ENCODE measurements around the gene BMP7. TPM values are rescaled to one million over a fixed set of nuclear protein-coding genes. Genes with fewer than 3 reads are reported as not detected.
A peak's percentile ranks its signal among the peaks of the same experiment; 100 is the strongest.

The BMP7 gene
- total and polyA plus RNA-seq, 2 of the 8 experiments (the other 6 are each of a cell fraction or from before 2014, with no cell fraction given) = 9.2 to 14.7 TPM

DNA sequence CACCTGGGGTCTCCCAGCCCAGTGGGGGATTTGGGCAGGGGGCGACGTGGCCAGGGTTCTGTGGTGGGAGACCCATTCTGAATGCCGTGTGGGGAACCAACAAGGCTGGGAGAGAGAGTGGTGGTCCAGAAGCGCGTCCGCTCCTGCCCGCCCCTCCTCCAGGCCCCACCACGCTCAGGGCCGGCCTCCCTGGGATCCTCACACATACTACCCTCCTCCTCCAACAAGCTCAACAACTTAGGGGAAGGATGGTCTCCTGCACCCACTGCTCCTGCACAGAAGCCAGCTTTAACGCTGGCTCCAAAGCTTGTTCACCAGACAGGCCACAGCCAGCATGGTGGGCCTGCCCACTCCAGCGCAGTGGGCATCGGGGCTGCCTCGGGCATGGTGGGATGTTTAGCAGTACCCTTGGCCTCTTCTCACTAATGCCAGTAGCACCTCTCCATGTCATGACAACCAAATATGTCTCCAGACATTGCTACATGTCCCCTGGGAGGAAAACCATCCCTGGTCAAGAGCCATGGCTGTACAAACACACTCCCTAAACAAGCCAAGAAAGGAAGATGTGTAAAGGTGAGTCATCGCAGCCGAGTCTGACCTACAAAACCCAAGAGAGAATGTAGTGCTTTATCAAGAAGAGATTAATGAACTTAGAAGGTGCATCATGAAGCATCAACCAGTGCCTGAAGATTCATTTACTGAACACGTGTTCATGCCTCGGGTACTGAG, 75.7 kb downstream of the BMP7 start:
- no peaks in the 10 kb centered on the region for H3K23me2 ChIP-seq (ENCODE audit: low read depth, low read length)
- no peak overlapping the region for H2BK20ac ChIP-seq (ENCODE audit: low read length)
- POLR2A ChIA-PET (ENCODE audit: partially characterized antibody) = no interaction called here
- no peaks in the 10 kb centered on the region for H3K79me1 ChIP-seq (ENCODE audit: low read depth, low read length)
- 94% methylated on average over 14 of the region's 17 CpGs; no CpG with 5 or more reads in 1 of the 2 experiments for WGBS, 2 experiments (ENCODE audit: extremely low coverage in 1 of 2, insufficient coverage in 1 of 2, insufficient read length in 1 of 2, insufficient replicate concordance in 2 of 2, low coverage in 1 of 2, low lambda C conversion rate in 2 of 2, missing lambda C conversion rate in 1 of 2)
- no peaks in the 10 kb centered on the region for H3K4me1 ChIP-seq (replicated peaks in 1 of 4; ENCODE audit: control insufficient read depth in 3 of 4, insufficient read depth in 4 of 4, low read length in 3 of 4)
- CTCF ChIA-PET (ENCODE audit: partially characterized antibody) = interaction anchor here (0.6 to 2.1 kb wide), 5 partner anchors 9 to 156 kb away, joined by 3 to 6 read pairs (median 5); no protein-coding TSS in a partner anchor
- no peak overlapping the region for H2AFZ ChIP-seq (ENCODE audit: low read length)
- H2BK120ac ChIP-seq (replicated peaks; ENCODE audit: low read depth, low read length) = no peak overlapping the region
- no peak for TF ChIP-seq EZH2 (IDR thresholded peaks at IDR 0.05; ENCODE audit: low read depth, low read length, severe bottlenecking)
- TF ChIP-seq POLR2A (IDR thresholded peaks at IDR 0.05; ENCODE audit: control extremely low read depth in 1 of 2, low read depth in 2 of 2, low read length in 2 of 2) = no peak
- no peak for TF ChIP-seq NANOG (IDR thresholded peaks at IDR 0.05; ENCODE audit: insufficient read depth, low read depth, low read length, poor library complexity, severe bottlenecking)
- TF ChIP-seq CTBP2 (IDR thresholded peaks at IDR 0.05; ENCODE audit: borderline replicate concordance, insufficient read depth, insufficient read length, low read length) = no peak
- TF ChIP-seq GTF2F1 (IDR thresholded peaks at IDR 0.05; ENCODE audit: borderline replicate concordance, low read depth, low read length) = no peak
- no peak for TF ChIP-seq POU5F1 (IDR thresholded peaks at IDR 0.05; ENCODE audit: low read depth, low read length)
- no peak for TF ChIP-seq TAF7 (optimal IDR thresholded peaks at IDR 0.05; ENCODE audit: borderline replicate concordance, low read depth, low read length)
- TF ChIP-seq TAF1 (IDR thresholded peaks at IDR 0.05; ENCODE audit: low read depth, low read length) = no peak
- TF ChIP-seq TBP (IDR thresholded peaks at IDR 0.05; ENCODE audit: low read depth, low read length) = no peak
- no peak for TF ChIP-seq RAD21 (IDR thresholded peaks at IDR 0.05 in 1 of 2, conservative IDR thresholded peaks at IDR 0.05 in 1 of 2; ENCODE audit: low read depth in 2 of 2, low read length in 2 of 2)
- no peak for TF ChIP-seq YY1 (IDR thresholded peaks at IDR 0.05; ENCODE audit: low read depth, low read length)
- H3K56ac ChIP-seq (replicated peaks; ENCODE audit: insufficient read length, low read depth, low read length) = no peak overlapping the region
- no peak overlapping the region for H3K4me3 ChIP-seq (ENCODE audit: extremely low read depth in 1 of 4, insufficient read depth in 2 of 4, low read depth in 3 of 4, low read length in 4 of 4)
- no peak for DNase-seq (ENCODE audit: low read depth in 1 of 2, low spot score in 2 of 2)
- no peak overlapping the region for H3K4me2 ChIP-seq (ENCODE audit: insufficient read depth in 1 of 2, low read depth in 2 of 2, low read length in 2 of 2)
- no peak for FAIRE-seq
- no peak overlapping the region for H3K23ac ChIP-seq (ENCODE audit: insufficient read length)
- H3K9me3 ChIP-seq (ENCODE audit: insufficient read depth in 2 of 2, low read depth in 1 of 2, low read length in 1 of 2) = no peaks in the 10 kb centered on the region
- no peaks in the 10 kb centered on the region for H4K20me1 ChIP-seq (replicated peaks in 1 of 2; ENCODE audit: control insufficient read depth in 1 of 2, insufficient read depth in 2 of 2, low read length in 2 of 2)
- no peak overlapping the region for H4K5ac ChIP-seq (ENCODE audit: insufficient read length, low read depth, low read length)
- no peak overlapping the region for H2BK12ac ChIP-seq (ENCODE audit: low read depth, low read length)
- H4K8ac ChIP-seq (ENCODE audit: extremely low read depth, insufficient read depth, low read length) = no peak overlapping the region
- H3K14ac ChIP-seq (ENCODE audit: insufficient read length) = no peak overlapping the region
- no peak overlapping the region; the same call in 1 of the 2 replicates for H3K18ac ChIP-seq (ENCODE audit: extremely low read depth, low read length)
- no peaks in the 10 kb centered on the region for H3K27me3 ChIP-seq (replicated peaks in 1 of 4; ENCODE audit: control insufficient read depth in 3 of 4, extremely low read depth in 1 of 4, insufficient read depth in 3 of 4, low read length in 3 of 4)
- H3K79me2 ChIP-seq (ENCODE audit: control insufficient read depth in 1 of 2, insufficient read depth in 2 of 2, low read length in 2 of 2) = no peaks in the 10 kb centered on the region
- H3K36me3 ChIP-seq (ENCODE audit: control insufficient read depth in 2 of 4, insufficient read depth in 4 of 4, low read length in 3 of 4) = no peaks in the 10 kb centered on the region
- H3K27ac ChIP-seq (ENCODE audit: low read depth, low read length) = no peak overlapping the region
- 0 out of 2 replicates have a peak overlapping the region, but pooled peaks have one; percentile 72 for H2BK15ac ChIP-seq (ENCODE audit: low read length)
- no peak overlapping the region for H4K91ac ChIP-seq (replicated peaks; ENCODE audit: insufficient read length, low read length)
- no peak overlapping the region for H2BK5ac ChIP-seq (ENCODE audit: low read depth, low read length)
- peak overlapping the region; percentile 9 for H3K4ac ChIP-seq (replicated peaks; ENCODE audit: insufficient read length, low read depth, low read length)
- no peak overlapping the region for H3K9ac ChIP-seq (replicated peaks in 1 of 4; ENCODE audit: extremely low read depth in 1 of 4, low read depth in 3 of 4, low read length in 3 of 4)
- H2AK5ac ChIP-seq (ENCODE audit: low read depth, low read length) = no peak overlapping the region

Data from H1 (cell line).